OCI-LY7 (cell line): ENCODE measurements around the gene PSMC3.

ENCODE experiments used
- CTCF ChIP-seq: fragments of 200-600 bp; sonication (generic); conservative IDR thresholded peaks from 2 replicates; pipeline ENCODE4 v1.5.1; 2014; ENCODE audit warnings: mild to moderate bottlenecking, antibody characterized with exemption, low read length, moderate library complexity, mixed read lengths
- EZH2phosphoT487 ChIP-seq: fragments of 200-600 bp; sonication (generic); IDR thresholded peaks from 2 replicates; pipeline ENCODE4 v1.6.1; 2018; ENCODE audit warnings: low read depth, borderline replicate concordance, mild to moderate bottlenecking, mixed run types, antibody characterized with exemption, low read length, moderate library complexity, mixed read lengths

DNA sequence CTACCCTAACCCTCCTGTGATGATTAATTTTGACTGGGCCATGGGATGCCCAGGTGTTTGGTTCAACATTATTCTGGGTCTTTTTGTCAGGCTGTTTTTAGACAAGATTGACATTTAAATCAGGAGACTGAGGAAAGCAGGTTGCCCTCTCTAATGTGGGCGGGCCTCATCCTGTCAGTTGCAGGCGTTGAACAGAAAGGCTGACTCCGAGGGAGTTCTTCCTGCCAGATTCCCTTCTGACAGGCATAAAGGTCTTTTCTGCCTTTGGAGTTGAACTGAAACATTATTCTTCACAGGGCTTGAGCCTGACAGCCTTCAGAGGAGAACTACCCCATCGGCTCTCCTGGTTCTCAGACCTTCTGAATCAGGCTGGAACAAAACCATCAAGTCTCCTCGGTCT, 4.3 kb upstream of the PSMC3 start:
- TF ChIP-seq CTCF, result no peak
- TF ChIP-seq EZH2phosphoT487, result no peak
